Measurements from ENCODE around the gene LRRC14B.

DNA sequence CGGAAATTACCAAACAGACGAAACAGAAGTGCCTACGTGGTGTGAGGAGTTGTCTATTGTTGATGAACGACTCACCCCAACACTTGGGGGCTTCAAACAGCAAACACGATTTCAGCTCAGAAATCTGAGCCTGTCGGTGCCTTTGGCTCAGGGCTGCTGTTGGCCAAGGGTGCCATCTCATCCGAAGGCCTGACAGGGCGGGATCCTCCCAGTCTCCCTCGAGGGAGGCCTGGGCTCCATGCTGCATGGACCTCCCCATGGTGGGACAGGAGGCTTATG is 1.3 kb downstream of the LRRC14B start:
- TF ChIP-seq POLR2AphosphoS5 (IDR thresholded peaks at IDR 0.05; ENCODE audit: borderline replicate concordance, low read depth, low read length) (no peak), EZH2 (IDR thresholded peaks at IDR 0.05) (no peak)

Data from SK-N-MC (cell line).